AG09319 (cell line): ENCODE data around the gene A1CF.
"Not testable (repeated sequence)": the region's sequence is repeated elsewhere in the genome, so short reads cannot be mapped to it uniquely, and the experiment has no call there.

ENCODE experiments used
- DNase-seq: peaks from one replicate; pipeline ENCODE4 v3.0.0-alpha.2; 2010; ENCODE audit warnings: low read depth; ENCODE audit errors: extremely low read depth
- TF ChIP-seq, protein P1 (sequence below): IDR thresholded peaks from 2 replicates; pipeline ENCODE4 v1.5.1; 2011; ENCODE audit warnings: low read depth, mild to moderate bottlenecking, inconsistent platforms, low read length, moderate library complexity

A1CF gene

DNA sequence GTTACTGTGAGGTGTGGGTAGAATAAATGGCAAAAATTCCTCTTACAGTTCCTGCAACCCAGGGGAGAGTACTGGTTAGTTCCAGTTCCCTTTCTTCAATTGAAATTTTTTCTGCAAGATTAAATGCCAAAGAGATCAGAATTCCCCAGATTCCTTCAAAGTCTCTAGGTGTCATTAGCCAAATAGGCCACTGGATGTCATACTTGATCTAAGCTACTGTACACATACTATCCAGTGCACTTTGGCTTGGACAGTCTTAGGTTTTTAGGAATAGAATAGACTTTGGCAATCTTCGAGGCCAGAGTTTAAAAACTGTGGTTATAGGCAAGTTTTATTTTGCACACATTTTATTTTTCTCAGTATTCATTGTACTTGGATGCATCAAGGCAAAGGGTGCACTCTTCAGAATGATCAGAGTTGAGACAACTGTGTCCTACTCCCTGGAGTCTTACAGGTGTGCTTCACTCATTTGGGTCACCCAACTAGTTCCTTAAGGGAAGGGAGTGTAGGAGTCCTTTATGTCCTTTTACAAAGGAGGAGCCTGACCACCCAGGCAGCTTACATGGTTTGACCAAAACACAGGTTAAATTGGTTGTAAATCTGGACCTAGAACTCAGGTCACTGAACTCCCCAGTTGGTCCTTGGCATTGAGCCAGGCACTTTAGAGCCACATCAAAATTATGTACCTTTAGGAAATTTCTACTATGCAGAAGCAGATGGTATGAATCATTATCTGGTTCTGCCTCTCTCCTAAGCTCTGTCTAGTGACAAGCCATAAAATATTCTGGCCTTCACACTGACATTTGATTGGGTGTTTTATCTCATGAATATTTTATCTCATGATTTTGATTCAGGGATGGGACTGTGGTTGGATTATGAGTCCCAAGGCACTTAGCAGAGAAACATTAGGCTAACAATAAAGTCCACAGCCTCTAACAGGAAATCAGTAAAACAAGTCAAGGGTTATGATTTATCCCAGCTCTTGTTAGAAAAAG is 96.2 kb downstream of the A1CF start:
- DNase-seq: no peak
- TF ChIP-seq, protein P1, sequence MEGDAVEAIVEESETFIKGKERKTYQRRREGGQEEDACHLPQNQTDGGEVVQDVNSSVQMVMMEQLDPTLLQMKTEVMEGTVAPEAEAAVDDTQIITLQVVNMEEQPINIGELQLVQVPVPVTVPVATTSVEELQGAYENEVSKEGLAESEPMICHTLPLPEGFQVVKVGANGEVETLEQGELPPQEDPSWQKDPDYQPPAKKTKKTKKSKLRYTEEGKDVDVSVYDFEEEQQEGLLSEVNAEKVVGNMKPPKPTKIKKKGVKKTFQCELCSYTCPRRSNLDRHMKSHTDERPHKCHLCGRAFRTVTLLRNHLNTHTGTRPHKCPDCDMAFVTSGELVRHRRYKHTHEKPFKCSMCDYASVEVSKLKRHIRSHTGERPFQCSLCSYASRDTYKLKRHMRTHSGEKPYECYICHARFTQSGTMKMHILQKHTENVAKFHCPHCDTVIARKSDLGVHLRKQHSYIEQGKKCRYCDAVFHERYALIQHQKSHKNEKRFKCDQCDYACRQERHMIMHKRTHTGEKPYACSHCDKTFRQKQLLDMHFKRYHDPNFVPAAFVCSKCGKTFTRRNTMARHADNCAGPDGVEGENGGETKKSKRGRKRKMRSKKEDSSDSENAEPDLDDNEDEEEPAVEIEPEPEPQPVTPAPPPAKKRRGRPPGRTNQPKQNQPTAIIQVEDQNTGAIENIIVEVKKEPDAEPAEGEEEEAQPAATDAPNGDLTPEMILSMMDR: peak; percentile 44

DNA sequence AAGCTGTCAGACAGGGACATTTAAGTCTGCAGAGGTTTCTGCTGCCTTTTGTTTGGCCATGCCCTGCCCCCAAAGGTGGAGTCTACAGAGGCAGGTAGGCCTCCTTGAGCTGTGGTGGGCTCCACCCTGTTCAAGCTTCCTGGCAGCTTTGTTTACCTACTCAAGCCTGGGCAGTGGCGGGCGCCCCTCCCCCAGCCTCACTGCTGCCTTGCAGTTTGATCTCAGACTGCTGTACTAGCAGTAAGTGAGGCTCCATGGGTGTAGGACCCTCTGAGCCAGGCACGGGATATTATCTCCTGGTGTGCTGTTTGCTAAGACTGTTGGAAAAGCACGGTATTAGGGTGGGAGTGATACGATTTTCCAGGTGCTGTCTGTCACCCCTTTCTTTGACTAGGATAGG is 97.5 kb downstream of the A1CF start:
- not testable (repeated sequence) for DNase-seq

DNA sequence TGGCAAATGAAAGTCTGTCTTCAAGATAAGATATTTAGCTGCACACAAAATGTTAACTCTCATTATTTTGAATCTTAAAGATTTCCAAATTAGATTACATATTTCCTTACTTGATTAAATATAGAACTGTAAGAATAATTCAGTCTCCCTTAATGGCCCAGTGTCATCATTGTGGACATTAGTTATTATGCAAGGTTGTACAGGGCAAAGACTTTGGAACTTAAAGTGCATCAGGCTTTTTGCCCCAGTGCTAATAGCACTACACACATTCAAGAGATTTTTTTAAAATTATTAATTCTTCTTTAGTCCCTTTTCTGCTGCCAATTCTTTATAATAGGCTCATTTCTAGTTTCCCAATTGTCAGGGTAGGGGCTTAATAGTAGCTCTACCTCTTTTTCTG is 103.4 kb downstream of the A1CF start:
- not testable (repeated sequence) for DNase-seq

DNA sequence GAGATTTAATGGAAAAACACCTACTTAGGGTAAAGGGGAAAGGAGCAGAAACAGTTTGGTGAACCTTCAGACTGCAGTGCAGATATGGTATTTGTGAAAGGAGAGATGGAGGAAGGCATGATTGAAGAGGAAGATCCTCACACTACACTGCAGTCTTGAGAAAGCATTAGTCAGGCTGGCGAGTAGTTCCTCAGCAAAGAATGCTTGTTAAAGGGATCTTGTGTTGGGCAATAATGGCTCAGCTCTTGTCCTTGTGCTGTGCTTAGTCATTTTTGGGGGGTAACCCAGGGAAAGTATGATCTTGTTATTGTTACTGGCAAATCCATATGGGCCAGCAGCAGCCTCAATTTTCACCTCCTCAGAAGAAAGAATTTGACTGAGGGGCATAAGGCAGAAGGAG is 105.4 kb downstream of the A1CF start:
- DNase-seq: peak; percentile 3

DNA sequence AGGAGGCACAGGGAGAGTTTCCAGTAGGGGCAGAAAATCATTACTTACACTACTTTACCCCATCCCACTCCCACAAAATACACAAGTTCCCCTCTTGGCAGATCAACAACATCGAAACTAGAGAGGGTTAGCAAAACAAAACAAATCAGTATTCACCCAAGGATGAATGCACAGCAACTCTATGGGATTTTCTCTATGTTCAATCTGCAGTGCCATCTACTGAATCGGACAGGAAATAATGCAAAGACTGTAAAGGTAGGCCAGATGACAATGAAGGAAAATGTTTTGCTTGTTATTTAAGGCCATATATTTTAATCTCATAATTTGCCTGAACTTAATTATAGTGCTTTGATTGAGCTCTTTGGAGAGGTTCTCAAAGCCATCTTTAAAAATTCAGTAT is 110.6 kb downstream of the A1CF start:
- DNase-seq: not testable (repeated sequence)

- not testable (repeated sequence) for DNase-seq
These were observed 113.4 kb downstream of the A1CF start for GRCh38 chr10:50772042-50772441.

DNA sequence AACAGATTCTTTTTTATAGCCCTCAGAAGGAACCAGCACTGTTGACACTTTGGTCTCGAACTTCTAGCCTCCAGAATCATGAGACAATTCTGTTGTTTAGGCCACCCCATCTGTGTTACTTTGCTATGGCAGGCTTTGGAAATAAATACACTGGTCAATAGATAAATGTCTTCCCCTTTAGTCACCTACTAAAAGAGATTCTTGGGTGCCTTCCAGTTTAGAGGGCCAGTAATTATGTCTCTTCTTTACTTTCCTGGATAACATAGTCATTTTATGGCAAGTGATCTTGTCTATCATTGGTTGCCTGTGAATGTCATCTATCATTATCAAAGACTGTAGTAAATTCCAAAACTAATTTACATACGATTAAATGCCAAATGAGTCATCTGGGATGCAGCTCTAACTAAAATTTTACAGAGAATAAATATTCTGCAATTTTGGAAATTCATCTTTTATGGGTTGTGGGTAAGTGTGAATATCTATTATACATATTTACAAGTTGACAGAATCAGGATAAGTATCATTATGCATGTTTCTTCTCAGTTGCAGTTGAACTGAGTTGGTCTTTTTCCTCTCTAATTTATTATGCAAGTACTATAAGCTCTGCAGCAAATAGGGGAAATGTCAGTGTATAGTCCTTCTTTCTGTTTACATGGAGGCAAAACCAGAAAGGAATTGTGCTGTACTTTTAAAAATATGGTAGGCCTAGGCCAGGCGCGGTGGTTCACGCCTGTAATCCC is 118.5 kb downstream of the A1CF start:
- DNase-seq: not testable (repeated sequence)
